DOHH2 (cell line): ENCODE results near the gene CMTM4.
A peak's percentile ranks its signal among the peaks of the same experiment; 100 is the strongest.

ENCODE experiments used
- H3F3A ChIP-seq: fragments of 200-600 bp; sonication (generic), shearing (Covaris generic); 2 replicates; pipeline ENCODE4 v1.6.0; 2016; ENCODE audit warnings: antibody characterized with exemption, mild to moderate bottlenecking; ENCODE audit not compliant: control insufficient read depth, insufficient read depth
- H3K27ac ChIP-seq: fragments of 200-600 bp; sonication (generic); 2 replicates; pipeline ENCODE4 v1.5.1; 2014; ENCODE audit warnings: low read depth, mild to moderate bottlenecking, low read length, moderate library complexity
- H3K27me3 ChIP-seq: fragments of 200-600 bp; sonication (generic); 2 replicates; pipeline ENCODE4 v1.6.1; 2014; ENCODE audit warnings: mild to moderate bottlenecking, low read length, mixed read lengths; ENCODE audit not compliant: control insufficient read depth
- H3K36me3 ChIP-seq: fragments of 200-600 bp; sonication (generic); 2 replicates; pipeline ENCODE4 v1.6.1; 2014; ENCODE audit warnings: mild to moderate bottlenecking, low read length, moderate library complexity, mixed read lengths; ENCODE audit not compliant: control insufficient read depth
- H3K4me1 ChIP-seq: fragments of 200-600 bp; sonication (generic); 2 replicates; pipeline ENCODE4 v1.6.1; 2014; ENCODE audit warnings: mild to moderate bottlenecking, low read length, mixed read lengths; ENCODE audit not compliant: control insufficient read depth
- H3K4me2 ChIP-seq: fragments of 200-600 bp; sonication (generic); 2 replicates; pipeline ENCODE4 v1.6.0; 2014; ENCODE audit warnings: mild to moderate bottlenecking, low read length, moderate library complexity
- H3K4me3 ChIP-seq: fragments of 200-600 bp; sonication (generic); 2 replicates; pipeline ENCODE4 v1.5.1; 2014; ENCODE audit warnings: mild to moderate bottlenecking, low read length, mixed read lengths
- H3K79me2 ChIP-seq: fragments of 200-600 bp; sonication (generic); 2 replicates; pipeline ENCODE4 v1.6.1; 2014; ENCODE audit warnings: mild to moderate bottlenecking, low read length, mixed read lengths; ENCODE audit not compliant: control insufficient read depth
- H3K9me2 ChIP-seq: fragments of 200-600 bp; sonication (generic); replicated peaks from 2 replicates; pipeline ENCODE4 v1.6.1; 2014; ENCODE audit warnings: mild to moderate bottlenecking, low read length, mixed read lengths; ENCODE audit not compliant: control insufficient read depth
- H3K9me3 ChIP-seq: fragments of 200-600 bp; sonication (generic); 2 replicates; pipeline ENCODE4 v1.6.1; 2014; ENCODE audit warnings: antibody characterized with exemption, low read length, mixed read lengths; ENCODE audit not compliant: control insufficient read depth, insufficient read depth
- H4K20me1 ChIP-seq: fragments of 200-600 bp; sonication (generic); 2 replicates; pipeline ENCODE4 v1.6.0; 2014; ENCODE audit warnings: low read depth, mild to moderate bottlenecking, antibody characterized with exemption, low read length, moderate library complexity; ENCODE audit not compliant: control insufficient read depth, insufficient read depth
- EZH2phosphoT487 ChIP-seq: fragments of 200-600 bp; sonication (generic); IDR thresholded peaks from 2 replicates; pipeline ENCODE4 v1.6.1; 2017; ENCODE audit warnings: borderline replicate concordance, mild to moderate bottlenecking, antibody characterized with exemption, low read length, moderate library complexity, mixed read lengths
- TF ChIP-seq, protein P1 (sequence below): fragments of 200-600 bp; sonication (generic); IDR thresholded peaks from one replicate; pipeline ENCODE4 v1.5.1; 2014; ENCODE audit warnings: antibody characterized with exemption, mild to moderate bottlenecking, low read depth, low read length; ENCODE audit not compliant: poor library complexity, severe bottlenecking

CMTM4 gene

DNA sequence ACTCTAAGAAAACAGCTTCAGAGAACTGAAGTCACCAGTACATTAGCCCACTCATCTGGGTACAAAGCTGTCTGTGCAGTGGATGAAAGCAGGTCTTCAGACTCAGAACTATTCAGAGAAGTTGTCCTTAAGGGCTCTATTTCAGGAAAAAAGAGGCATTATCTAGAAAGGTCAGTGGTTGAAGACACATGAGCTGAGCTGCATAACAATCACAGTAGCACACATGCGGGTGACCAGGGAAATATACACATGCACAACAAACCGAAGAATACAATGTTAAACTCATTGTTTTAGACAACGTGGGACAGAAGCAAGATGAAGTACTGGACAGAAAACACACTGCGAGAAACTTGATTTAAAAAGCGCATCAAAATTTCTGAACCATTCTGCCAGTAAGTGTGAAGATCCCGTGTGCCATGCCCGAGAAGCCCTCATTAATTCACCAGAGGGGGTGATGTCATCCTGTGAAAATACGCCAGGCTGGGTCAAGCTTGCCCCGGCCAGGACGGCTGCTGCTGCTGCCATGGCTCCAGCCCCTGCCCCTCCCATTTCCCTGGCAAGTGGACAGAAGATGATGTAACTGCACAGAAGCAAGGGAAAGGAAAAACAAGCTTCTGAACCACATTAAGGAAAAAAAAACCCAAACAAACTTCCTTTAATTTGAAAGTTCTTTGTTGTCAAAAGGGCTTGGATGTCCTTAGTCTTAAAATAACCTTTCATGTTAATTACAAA is 44.8 kb upstream of the CMTM4 start:
- H3K4me1 ChIP-seq = no peaks in the 10 kb centered on the region
- H3K9me3 ChIP-seq = no peaks in the 10 kb centered on the region
- H3K27me3 ChIP-seq = no peaks in the 10 kb centered on the region
- H3F3A ChIP-seq = 0 out of 2 replicates have a peak, but pooled peaks cover 4% of the 10 kb centered on the region
- no peak overlapping the region for H3K4me2 ChIP-seq
- H3K36me3 ChIP-seq = peaks cover 84% of the 10 kb centered on the region
- H3K4me3 ChIP-seq = no peak overlapping the region
- H3K27ac ChIP-seq = no peak overlapping the region
- H3K79me2 ChIP-seq = peaks cover 30% of the 10 kb centered on the region
- H4K20me1 ChIP-seq = peaks cover 3% of the 10 kb centered on the region; the same call in 1 of the 2 replicates
- TF ChIP-seq EZH2phosphoT487 = no peak
- H3K9me2 ChIP-seq = no peaks in the 10 kb centered on the region

DNA sequence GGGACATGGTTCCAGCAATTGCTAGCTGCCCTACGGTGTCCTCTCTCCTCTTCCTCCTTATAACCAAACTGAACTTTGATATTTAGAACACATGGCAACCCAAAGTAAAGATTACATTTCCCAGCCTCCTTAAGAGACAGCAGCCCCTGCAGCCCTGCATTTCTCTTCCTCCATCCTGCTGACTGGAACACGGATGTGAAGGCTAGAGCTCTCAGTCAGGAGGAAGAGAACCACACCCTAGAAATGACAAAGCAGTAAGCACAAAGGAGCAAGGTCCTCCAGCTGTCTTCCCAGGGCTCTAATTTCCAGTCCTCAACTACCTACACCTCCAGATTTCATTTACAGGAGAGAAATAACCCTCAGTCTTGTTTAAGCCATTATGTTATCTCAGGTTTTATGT is 44.0 kb upstream of the CMTM4 start:
- no peaks in the 10 kb centered on the region for H3K4me1 ChIP-seq
- H3K9me3 ChIP-seq = no peaks in the 10 kb centered on the region
- H3K9me2 ChIP-seq = no peaks in the 10 kb centered on the region
- no peak overlapping the region for H3K27ac ChIP-seq
- no peak overlapping the region for H3K4me2 ChIP-seq
- peaks cover 3% of the 10 kb centered on the region; the same call in 1 of the 2 replicates for H4K20me1 ChIP-seq
- H3K79me2 ChIP-seq = peaks cover 27% of the 10 kb centered on the region
- no peak for TF ChIP-seq EZH2phosphoT487
- TF ChIP-seq, protein P1, sequence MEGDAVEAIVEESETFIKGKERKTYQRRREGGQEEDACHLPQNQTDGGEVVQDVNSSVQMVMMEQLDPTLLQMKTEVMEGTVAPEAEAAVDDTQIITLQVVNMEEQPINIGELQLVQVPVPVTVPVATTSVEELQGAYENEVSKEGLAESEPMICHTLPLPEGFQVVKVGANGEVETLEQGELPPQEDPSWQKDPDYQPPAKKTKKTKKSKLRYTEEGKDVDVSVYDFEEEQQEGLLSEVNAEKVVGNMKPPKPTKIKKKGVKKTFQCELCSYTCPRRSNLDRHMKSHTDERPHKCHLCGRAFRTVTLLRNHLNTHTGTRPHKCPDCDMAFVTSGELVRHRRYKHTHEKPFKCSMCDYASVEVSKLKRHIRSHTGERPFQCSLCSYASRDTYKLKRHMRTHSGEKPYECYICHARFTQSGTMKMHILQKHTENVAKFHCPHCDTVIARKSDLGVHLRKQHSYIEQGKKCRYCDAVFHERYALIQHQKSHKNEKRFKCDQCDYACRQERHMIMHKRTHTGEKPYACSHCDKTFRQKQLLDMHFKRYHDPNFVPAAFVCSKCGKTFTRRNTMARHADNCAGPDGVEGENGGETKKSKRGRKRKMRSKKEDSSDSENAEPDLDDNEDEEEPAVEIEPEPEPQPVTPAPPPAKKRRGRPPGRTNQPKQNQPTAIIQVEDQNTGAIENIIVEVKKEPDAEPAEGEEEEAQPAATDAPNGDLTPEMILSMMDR = no peak
- H3F3A ChIP-seq = 0 out of 2 replicates have a peak, but pooled peaks cover 4% of the 10 kb centered on the region
- H3K4me3 ChIP-seq = no peak overlapping the region
- H3K27me3 ChIP-seq = no peaks in the 10 kb centered on the region
- peaks cover 87% of the 10 kb centered on the region for H3K36me3 ChIP-seq

DNA sequence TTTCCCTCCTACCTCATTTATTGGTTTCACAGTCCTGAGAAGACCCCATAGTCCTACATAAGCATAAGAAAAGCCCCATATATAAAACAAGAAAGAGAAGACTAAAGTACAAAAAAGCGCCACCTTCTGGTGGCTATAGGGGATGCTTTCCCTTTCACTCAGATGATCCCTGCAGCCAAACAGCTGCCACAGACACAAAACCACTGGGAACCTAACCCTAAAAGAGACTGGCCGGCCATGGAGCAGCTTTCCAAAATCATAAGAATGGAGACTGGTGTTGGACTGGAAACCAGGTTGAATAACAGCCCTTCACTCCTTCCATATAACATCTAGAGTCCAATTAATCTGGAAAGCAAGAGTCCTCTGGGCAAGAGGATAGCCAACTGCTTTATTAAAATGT is 43.5 kb upstream of the CMTM4 start:
- H3K9me2 ChIP-seq = no peaks in the 10 kb centered on the region
- H3K27me3 ChIP-seq = no peaks in the 10 kb centered on the region
- no peak overlapping the region for H3K4me2 ChIP-seq
- TF ChIP-seq, protein P1 = peak; percentile 80
- no peak for TF ChIP-seq EZH2phosphoT487
- H3K4me1 ChIP-seq = no peaks in the 10 kb centered on the region
- no peaks in the 10 kb centered on the region for H3K9me3 ChIP-seq
- H4K20me1 ChIP-seq = peaks cover 3% of the 10 kb centered on the region; the same call in 1 of the 2 replicates
- no peak overlapping the region for H3K27ac ChIP-seq
- H3F3A ChIP-seq = 0 out of 2 replicates have a peak, but pooled peaks cover 4% of the 10 kb centered on the region
- H3K36me3 ChIP-seq = peaks cover 89% of the 10 kb centered on the region
- peaks cover 27% of the 10 kb centered on the region for H3K79me2 ChIP-seq
- H3K4me3 ChIP-seq = no peak overlapping the region

DNA sequence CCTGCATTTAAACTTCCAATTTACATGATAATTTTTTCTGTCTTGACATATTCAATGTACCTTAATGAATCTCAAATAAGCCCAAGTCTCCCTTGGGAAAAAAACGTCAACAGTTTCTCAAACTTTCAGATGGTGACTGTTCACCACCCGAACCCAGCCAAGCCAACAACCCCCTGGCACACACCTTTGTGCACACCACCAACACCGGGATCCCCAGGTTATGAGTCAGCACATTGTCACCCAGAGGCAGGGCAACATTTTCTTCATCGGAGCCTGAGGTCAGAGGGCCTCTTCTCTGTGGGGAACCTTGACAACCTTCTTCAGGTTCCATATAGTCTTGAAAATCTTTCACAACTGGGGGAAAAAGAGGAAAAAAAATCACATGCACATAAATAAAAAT is 39.3 kb upstream of the CMTM4 start:
- Histone ChIP-seq H3K27ac (no peak overlapping the region), H4K20me1 (peaks cover 3% of the 10 kb centered on the region; the same call in 1 of the 2 replicates), H3K9me2 (no peaks in the 10 kb centered on the region), H3F3A (no peaks in the 10 kb centered on the region), H3K4me1 (no peaks in the 10 kb centered on the region), H3K79me2 (peaks cover 21% of the 10 kb centered on the region), H3K4me3 (no peak overlapping the region), H3K36me3 (peaks cover 87% of the 10 kb centered on the region), H3K9me3 (no peaks in the 10 kb centered on the region), H3K27me3 (no peaks in the 10 kb centered on the region), H3K4me2 (no peak overlapping the region)
- TF ChIP-seq EZH2phosphoT487 = no peak
- TF ChIP-seq, protein P1 = no peak
